ENCODE measurements around the gene PIP5K1C. TPM values are rescaled to one million over a fixed set of nuclear protein-coding genes. Genes with fewer than 3 reads are reported as not detected.

Gene PIP5K1C
- total and polyA plus RNA-seq, 9 of the 15 experiments (the other 6 are each of a cell fraction or from before 2014, with no cell fraction given) = 0.38 to 22.1 (median 4.1) TPM

DNA sequence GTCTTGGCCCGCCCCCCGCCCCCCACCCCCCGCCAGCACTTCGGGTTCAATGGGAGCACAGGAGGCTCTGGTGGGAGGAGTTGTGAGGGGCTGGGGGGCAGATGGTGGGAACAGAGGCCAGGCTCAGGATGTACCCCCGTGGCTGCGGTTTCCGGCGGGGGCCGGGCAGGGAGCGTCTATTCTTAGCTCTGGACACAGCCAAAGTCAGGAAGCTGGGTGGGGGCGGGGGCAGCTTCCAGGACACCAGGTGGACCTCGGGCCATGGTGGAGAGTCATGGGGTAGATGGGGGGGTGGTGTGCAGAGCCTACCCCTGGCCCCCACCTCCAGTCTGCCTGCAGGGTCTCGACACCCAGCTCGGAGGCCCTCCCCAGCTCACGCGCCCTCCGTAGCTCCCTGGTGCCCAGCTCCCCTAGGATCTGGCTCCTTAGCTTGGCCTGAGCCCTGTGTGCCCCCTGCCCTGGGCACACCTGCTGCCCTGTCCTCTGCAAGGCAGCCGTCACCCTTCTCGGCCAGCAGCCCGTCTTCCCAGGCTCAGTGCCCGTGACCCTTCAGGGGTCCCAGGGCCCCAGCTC, 91.4 kb downstream of the PIP5K1C start (continued):
- TF ChIP-seq, protein P1, sequence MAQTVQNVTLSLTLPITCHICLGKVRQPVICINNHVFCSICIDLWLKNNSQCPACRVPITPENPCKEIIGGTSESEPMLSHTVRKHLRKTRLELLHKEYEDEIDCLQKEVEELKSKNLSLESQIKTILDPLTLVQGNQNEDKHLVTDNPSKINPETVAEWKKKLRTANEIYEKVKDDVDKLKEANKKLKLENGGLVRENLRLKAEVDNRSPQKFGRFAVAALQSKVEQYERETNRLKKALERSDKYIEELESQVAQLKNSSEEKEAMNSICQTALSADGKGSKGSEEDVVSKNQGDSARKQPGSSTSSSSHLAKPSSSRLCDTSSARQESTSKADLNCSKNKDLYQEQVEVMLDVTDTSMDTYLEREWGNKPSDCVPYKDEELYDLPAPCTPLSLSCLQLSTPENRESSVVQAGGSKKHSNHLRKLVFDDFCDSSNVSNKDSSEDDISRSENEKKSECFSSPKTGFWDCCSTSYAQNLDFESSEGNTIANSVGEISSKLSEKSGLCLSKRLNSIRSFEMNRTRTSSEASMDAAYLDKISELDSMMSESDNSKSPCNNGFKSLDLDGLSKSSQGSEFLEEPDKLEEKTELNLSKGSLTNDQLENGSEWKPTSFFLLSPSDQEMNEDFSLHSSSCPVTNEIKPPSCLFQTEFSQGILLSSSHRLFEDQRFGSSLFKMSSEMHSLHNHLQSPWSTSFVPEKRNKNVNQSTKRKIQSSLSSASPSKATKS (CRISPR knock-in tag; IDR thresholded peaks at IDR 0.05) = no peak
- TF ChIP-seq, protein P2, sequence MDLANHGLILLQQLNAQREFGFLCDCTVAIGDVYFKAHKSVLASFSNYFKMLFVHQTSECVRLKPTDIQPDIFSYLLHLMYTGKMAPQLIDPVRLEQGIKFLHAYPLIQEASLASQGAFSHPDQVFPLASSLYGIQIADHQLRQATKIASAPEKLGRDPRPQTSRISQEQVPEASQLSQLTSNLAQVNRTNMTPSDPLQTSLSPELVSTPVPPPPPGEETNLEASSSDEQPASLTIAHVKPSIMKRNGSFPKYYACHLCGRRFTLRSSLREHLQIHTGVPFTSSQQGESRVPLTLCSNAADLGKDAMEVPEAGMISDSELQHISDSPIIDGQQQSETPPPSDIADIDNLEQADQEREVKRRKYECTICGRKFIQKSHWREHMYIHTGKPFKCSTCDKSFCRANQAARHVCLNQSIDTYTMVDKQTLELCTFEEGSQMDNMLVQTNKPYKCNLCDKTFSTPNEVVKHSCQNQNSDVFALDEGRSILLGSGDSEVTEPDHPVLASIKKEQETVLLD (IDR thresholded peaks at IDR 0.05) = peak; percentile 47; the same call in 1 of the 2 replicates
- TF ChIP-seq SMAD4 (CRISPR knock-in tag; conservative IDR thresholded peaks at IDR 0.05) = 0 out of 2 replicates have a peak, but pooled peaks have one; percentile 20
- TF ChIP-seq GABPB1 (CRISPR knock-in tag; IDR thresholded peaks at IDR 0.05) = peak; percentile 49
- TF ChIP-seq BRD9 (IDR thresholded peaks at IDR 0.05; ENCODE audit: low read depth, partially characterized antibody) = no peak
- peak; percentile 61 for TF ChIP-seq POLR2G (IDR thresholded peaks at IDR 0.05; ENCODE audit: low read depth, low read length)
- TF ChIP-seq, protein P3, sequence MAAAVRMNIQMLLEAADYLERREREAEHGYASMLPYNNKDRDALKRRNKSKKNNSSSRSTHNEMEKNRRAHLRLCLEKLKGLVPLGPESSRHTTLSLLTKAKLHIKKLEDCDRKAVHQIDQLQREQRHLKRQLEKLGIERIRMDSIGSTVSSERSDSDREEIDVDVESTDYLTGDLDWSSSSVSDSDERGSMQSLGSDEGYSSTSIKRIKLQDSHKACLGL (CRISPR knock-in tag; IDR thresholded peaks at IDR 0.05; ENCODE audit: borderline replicate concordance, poor library complexity, severe bottlenecking) = no peak
- TF ChIP-seq NR3C1 (CRISPR knock-in tag; IDR thresholded peaks at IDR 0.05) = no peak
- no peak for TF ChIP-seq SAFB (IDR thresholded peaks at IDR 0.05; ENCODE audit: borderline replicate concordance, low read depth, low read length)
- TF ChIP-seq, protein P4, sequence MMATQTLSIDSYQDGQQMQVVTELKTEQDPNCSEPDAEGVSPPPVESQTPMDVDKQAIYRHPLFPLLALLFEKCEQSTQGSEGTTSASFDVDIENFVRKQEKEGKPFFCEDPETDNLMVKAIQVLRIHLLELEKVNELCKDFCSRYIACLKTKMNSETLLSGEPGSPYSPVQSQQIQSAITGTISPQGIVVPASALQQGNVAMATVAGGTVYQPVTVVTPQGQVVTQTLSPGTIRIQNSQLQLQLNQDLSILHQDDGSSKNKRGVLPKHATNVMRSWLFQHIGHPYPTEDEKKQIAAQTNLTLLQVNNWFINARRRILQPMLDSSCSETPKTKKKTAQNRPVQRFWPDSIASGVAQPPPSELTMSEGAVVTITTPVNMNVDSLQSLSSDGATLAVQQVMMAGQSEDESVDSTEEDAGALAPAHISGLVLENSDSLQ (IDR thresholded peaks at IDR 0.05) = no peak
- TF ChIP-seq, protein P5, sequence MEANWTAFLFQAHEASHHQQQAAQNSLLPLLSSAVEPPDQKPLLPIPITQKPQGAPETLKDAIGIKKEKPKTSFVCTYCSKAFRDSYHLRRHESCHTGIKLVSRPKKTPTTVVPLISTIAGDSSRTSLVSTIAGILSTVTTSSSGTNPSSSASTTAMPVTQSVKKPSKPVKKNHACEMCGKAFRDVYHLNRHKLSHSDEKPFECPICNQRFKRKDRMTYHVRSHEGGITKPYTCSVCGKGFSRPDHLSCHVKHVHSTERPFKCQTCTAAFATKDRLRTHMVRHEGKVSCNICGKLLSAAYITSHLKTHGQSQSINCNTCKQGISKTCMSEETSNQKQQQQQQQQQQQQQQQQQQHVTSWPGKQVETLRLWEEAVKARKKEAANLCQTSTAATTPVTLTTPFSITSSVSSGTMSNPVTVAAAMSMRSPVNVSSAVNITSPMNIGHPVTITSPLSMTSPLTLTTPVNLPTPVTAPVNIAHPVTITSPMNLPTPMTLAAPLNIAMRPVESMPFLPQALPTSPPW (CRISPR knock-in tag; IDR thresholded peaks at IDR 0.05) = peak; percentile 67
- TF ChIP-seq, protein P6, sequence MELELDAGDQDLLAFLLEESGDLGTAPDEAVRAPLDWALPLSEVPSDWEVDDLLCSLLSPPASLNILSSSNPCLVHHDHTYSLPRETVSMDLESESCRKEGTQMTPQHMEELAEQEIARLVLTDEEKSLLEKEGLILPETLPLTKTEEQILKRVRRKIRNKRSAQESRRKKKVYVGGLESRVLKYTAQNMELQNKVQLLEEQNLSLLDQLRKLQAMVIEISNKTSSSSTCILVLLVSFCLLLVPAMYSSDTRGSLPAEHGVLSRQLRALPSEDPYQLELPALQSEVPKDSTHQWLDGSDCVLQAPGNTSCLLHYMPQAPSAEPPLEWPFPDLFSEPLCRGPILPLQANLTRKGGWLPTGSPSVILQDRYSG (tag; conservative IDR thresholded peaks at IDR 0.05; ENCODE audit: low read depth) = 0 out of 2 replicates have a peak, but pooled peaks have one; percentile 36
- TF ChIP-seq FOXP1 (CRISPR knock-in tag; IDR thresholded peaks at IDR 0.05) = no peak
- no peak for TF ChIP-seq TEAD4 (IDR thresholded peaks at IDR 0.05; ENCODE audit: low read length)
- no peak for TF ChIP-seq TEAD4 (CRISPR knock-in tag; IDR thresholded peaks at IDR 0.05; ENCODE audit: borderline replicate concordance)
- no peak for TF ChIP-seq ZNF41 (CRISPR knock-in tag; conservative IDR thresholded peaks at IDR 0.05)
- TF ChIP-seq, protein P7, sequence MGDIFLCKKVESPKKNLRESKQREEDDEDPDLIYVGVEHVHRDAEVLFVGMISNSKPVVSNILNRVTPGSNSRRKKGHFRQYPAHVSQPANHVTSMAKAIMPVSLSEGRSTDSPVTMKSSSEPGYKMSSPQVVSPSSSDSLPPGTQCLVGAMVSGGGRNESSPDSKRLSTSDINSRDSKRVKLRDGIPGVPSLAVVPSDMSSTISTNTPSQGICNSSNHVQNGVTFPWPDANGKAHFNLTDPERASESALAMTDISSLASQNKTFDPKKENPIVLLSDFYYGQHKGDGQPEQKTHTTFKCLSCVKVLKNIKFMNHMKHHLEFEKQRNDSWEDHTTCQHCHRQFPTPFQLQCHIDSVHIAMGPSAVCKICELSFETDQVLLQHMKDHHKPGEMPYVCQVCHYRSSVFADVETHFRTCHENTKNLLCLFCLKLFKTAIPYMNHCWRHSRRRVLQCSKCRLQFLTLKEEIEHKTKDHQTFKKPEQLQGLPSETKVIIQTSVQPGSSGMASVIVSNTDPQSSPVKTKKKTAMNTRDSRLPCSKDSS (IDR thresholded peaks at IDR 0.05; ENCODE audit: low read depth, partially characterized antibody) = no peak
- TF ChIP-seq SRSF7 (optimal IDR thresholded peaks at IDR 0.05; ENCODE audit: low read depth, low read length) = no peak
